ENCODE results near the gene ACO2.
"Not testable (repeated sequence)": the region's sequence is repeated elsewhere in the genome, so short reads cannot be mapped to it uniquely, and the experiment has no call there.

Gene ACO2

GRCh38 chr22:41447435-41448188 is 21.3 kb upstream of the ACO2 start:
- Histone ChIP-seq H3K9me3 (no peaks in the 10 kb centered on the region), H3K27ac (peak overlapping the region; percentile 87), H3K27me3 (no peaks in the 10 kb centered on the region), H3K36me3 (no peaks in the 10 kb centered on the region), H3K4me1 (ENCODE audit: control insufficient read depth in 1 of 2, insufficient read depth in 1 of 2, low read depth in 1 of 2, low read length in 1 of 2) (peaks cover 33 to 38% of the 10 kb centered on the region in 2 experiments), H3K4me3 (ENCODE audit: low read depth in 1 of 2, low read length in 1 of 2) (peak overlapping the region; percentile 93 to 94)
- TF ChIP-seq CTCF (IDR thresholded peaks at IDR 0.05), result no peak

- Histone ChIP-seq H3K27me3 (no peaks in the 10 kb centered on the region), H3K9me3 (no peaks in the 10 kb centered on the region)
- no peak for TF ChIP-seq CTCF (IDR thresholded peaks at IDR 0.05)
Measured at GRCh38 chr22:41448189-41448808, 20.6 kb upstream of the ACO2 start.

GRCh38 chr22:41458161-41458728 is 10.7 kb upstream of the ACO2 start:
- TF ChIP-seq CTCF (IDR thresholded peaks at IDR 0.05), result no peak
- no peaks in the 10 kb centered on the region for H3K4me1 ChIP-seq (ENCODE audit: control insufficient read depth in 1 of 2, insufficient read depth in 1 of 2, low read depth in 1 of 2, low read length in 1 of 2)

More at GRCh38 chr22:41448189-41448808, 20.6 kb upstream of the ACO2 start:
- peak overlapping the region; percentile 93 to 94 for H3K4me3 ChIP-seq (ENCODE audit: low read depth in 1 of 2, low read length in 1 of 2)
- H3K27ac ChIP-seq, result peak overlapping the region; percentile 87
- peaks cover 33 to 38% of the 10 kb centered on the region in 2 experiments for H3K4me1 ChIP-seq (ENCODE audit: control insufficient read depth in 1 of 2, insufficient read depth in 1 of 2, low read depth in 1 of 2, low read length in 1 of 2)
- no peaks in the 10 kb centered on the region for H3K36me3 ChIP-seq

GRCh38 chr22:41459431-41459830 is 9.5 kb upstream of the ACO2 start:
- TF ChIP-seq CTCF (IDR thresholded peaks at IDR 0.05), result no peak
- Histone ChIP-seq H3K9me3 (no peaks in the 10 kb centered on the region), H3K27me3 (no peaks in the 10 kb centered on the region), H3K4me1 (ENCODE audit: control insufficient read depth in 1 of 2, insufficient read depth in 1 of 2, low read depth in 1 of 2, low read length in 1 of 2) (no peaks in the 10 kb centered on the region), H3K36me3 (peaks cover 54% of the 10 kb centered on the region), H3K4me3 (ENCODE audit: low read depth in 1 of 2, low read length in 1 of 2) (no peak overlapping the region), H3K27ac (no peak overlapping the region)

More at GRCh38 chr22:41458161-41458728, 10.7 kb upstream of the ACO2 start:
- H3K27me3 ChIP-seq, result no peaks in the 10 kb centered on the region
- no peak overlapping the region for H3K4me3 ChIP-seq (ENCODE audit: low read depth in 1 of 2, low read length in 1 of 2)
- no peaks in the 10 kb centered on the region for H3K9me3 ChIP-seq
- no peak overlapping the region for H3K27ac ChIP-seq
- H3K36me3 ChIP-seq, result peaks cover 44% of the 10 kb centered on the region

- not testable (repeated sequence) for H3K4me1 ChIP-seq (ENCODE audit: control insufficient read depth in 1 of 2, insufficient read depth in 1 of 2, low read depth in 1 of 2, low read length in 1 of 2); H3K4me3 ChIP-seq (ENCODE audit: low read depth in 1 of 2, low read length in 1 of 2); H3K27ac ChIP-seq; H3K9me3 ChIP-seq; H3K27me3 ChIP-seq
- H3K36me3 ChIP-seq, result peaks cover 60% of the 10 kb centered on the region
Measured at GRCh38 chr22:41460071-41460470, 8.8 kb upstream of the ACO2 start.

- H3K27me3 ChIP-seq, result no peaks in the 10 kb centered on the region
- peaks cover 78% of the 10 kb centered on the region for H3K36me3 ChIP-seq
- H3K4me1 ChIP-seq (ENCODE audit: control insufficient read depth in 1 of 2, insufficient read depth in 1 of 2, low read depth in 1 of 2, low read length in 1 of 2), result no peaks in the 10 kb centered on the region
- H3K27ac ChIP-seq, result no peak overlapping the region
- no peak for TF ChIP-seq CTCF (IDR thresholded peaks at IDR 0.05)
- H3K4me3 ChIP-seq (ENCODE audit: low read depth in 1 of 2, low read length in 1 of 2), result no peak overlapping the region
- no peaks in the 10 kb centered on the region for H3K9me3 ChIP-seq
Measured at GRCh38 chr22:41461901-41462300, 7.0 kb upstream of the ACO2 start.

Data from neutrophil (primary cell).